ENCODE data around the gene KRT3.
A peak's percentile ranks its signal among the peaks of the same experiment; 100 is the strongest.
"Not testable (repeated sequence)": the region's sequence is repeated elsewhere in the genome, so short reads cannot be mapped to it uniquely, and the experiment has no call there.

Gene KRT3

GRCh38 chr12:52756281-52756960 lies 39.5 kb downstream of the KRT3 start:
- no peak for DNase-seq

GRCh38 chr12:52755533-52755932 lies 40.4 kb downstream of the KRT3 start:
- DNase-seq, result no peak

- DNase-seq, result no peak
These were observed 41.8 kb downstream of the KRT3 start for GRCh38 chr12:52754135-52754534.

GRCh38 chr12:52753283-52753682 lies 42.6 kb downstream of the KRT3 start:
- no peak for DNase-seq

GRCh38 chr12:52752516-52752915 lies 43.4 kb downstream of the KRT3 start:
- no peak for DNase-seq

GRCh38 chr12:52751795-52752194 lies 44.1 kb downstream of the KRT3 start:
- no peak for DNase-seq

- not testable (repeated sequence) for DNase-seq
These were observed 45.4 kb downstream of the KRT3 start for GRCh38 chr12:52750532-52750931.

- DNase-seq, result no peak
These were observed 46.1 kb downstream of the KRT3 start for GRCh38 chr12:52749827-52750226.

GRCh38 chr12:52748578-52748977 lies 47.3 kb downstream of the KRT3 start:
- DNase-seq, result no peak

GRCh38 chr12:52745554-52745953 lies 50.4 kb downstream of the KRT3 start:
- no peak for DNase-seq

- no peak for DNase-seq
These were observed 51.3 kb downstream of the KRT3 start for GRCh38 chr12:52744493-52745156.

GRCh38 chr12:52742822-52743457 lies 53.0 kb downstream of the KRT3 start:
- no peak for DNase-seq

- no peak for DNase-seq
These were observed 53.7 kb downstream of the KRT3 start for GRCh38 chr12:52742196-52742580.

- DNase-seq, result peak; percentile 66
These were observed 54.3 kb downstream of the KRT3 start for GRCh38 chr12:52741375-52742195.

- DNase-seq, result peak; percentile 56
These were observed 55.3 kb downstream of the KRT3 start for GRCh38 chr12:52740584-52740983.

GRCh38 chr12:52739963-52740362 lies 56.0 kb downstream of the KRT3 start:
- no peak for DNase-seq
